Heart left ventricle (tissue), 16 donors: ENCODE results near the gene DUOXA1. TPM values are rescaled to one million over a fixed set of nuclear protein-coding genes. Genes with fewer than 3 reads are reported as not detected.
A peak's percentile ranks its signal among the peaks of the same experiment; 100 is the strongest.

Experiments
- ATAC-seq, 4 donors: fragments of 200-7000 bp; cut with Tn5 transposase; one replicate each; pipeline ENCODE4 v1.9.1; 2020 to 2022; ENCODE audit warnings: moderate library complexity in 4 of 4, mild to moderate bottlenecking in 3 of 4, moderate number of reproducible peaks in 1 of 4
- DNase-seq, 5 donors: peaks; one replicate each; pipeline ENCODE4 v3.0.0-alpha.2; 2020
- H3K27ac ChIP-seq, 12 donors: fragments of 200-600 bp; sonication (generic) in 4 of 12; one replicate each; pipeline versions ENCODE4 v1.5.0 to v1.8.0; 2016 to 2022; ENCODE audit warnings: mild to moderate bottlenecking in 2 of 12
- H3K27me3 ChIP-seq, 9 donors: fragments of 200-600 bp; sonication (generic) in 2 of 9; one replicate each; pipeline versions ENCODE4 v1.5.1 to v1.8.0; 2016 to 2022; ENCODE audit warnings: mild to moderate bottlenecking in 3 of 9
- H3K36me3 ChIP-seq, 9 donors: fragments of 200-600 bp; sonication (generic) in 2 of 9; one replicate each; pipeline versions ENCODE4 v1.5.0 to v1.8.0; 2018 to 2022; ENCODE audit warnings: mild to moderate bottlenecking in 2 of 9
- H3K4me1 ChIP-seq, 12 donors: fragments of 200-600 bp; sonication (generic) in 4 of 12; one replicate each; pipeline versions ENCODE4 v1.5.0 to v1.8.0; 2016 to 2022; ENCODE audit warnings: mild to moderate bottlenecking in 3 of 12
- H3K4me3 ChIP-seq, 12 donors: fragments of 200-600 bp; sonication (generic) in 4 of 12; one replicate each; pipeline versions ENCODE4 v1.5.0 to v1.8.0; 2017 to 2022; ENCODE audit warnings: mild to moderate bottlenecking in 9 of 12, moderate library complexity in 4 of 12
- H3K9me3 ChIP-seq, 12 donors: fragments of 200-600 bp; sonication (generic) in 4 of 12; one replicate each; pipeline versions ENCODE4 v1.5.0 to v1.8.0; 2016 to 2022; ENCODE audit warnings: mild to moderate bottlenecking in 1 of 12
- CTCF ChIP-seq, 12 donors: fragments of 200-600 bp; sonication (generic) in 4 of 12; IDR thresholded peaks; one replicate each; pipeline versions ENCODE4 v1.5.0 to v1.8.0; 2018 to 2022; ENCODE audit warnings: antibody characterized with exemption in 12 of 12, mild to moderate bottlenecking in 5 of 12
- POLR2A ChIP-seq, 2 donors: fragments of 450-650 bp; IDR thresholded peaks; one replicate each; pipeline ENCODE4 v1.6.1; 2017; ENCODE audit warnings: antibody characterized with exemption in 2 of 2, mild to moderate bottlenecking in 2 of 2, moderate library complexity in 2 of 2
- WGBS, 4 donors: extraction: QIAGEN DNeasy Blood & Tissue Kit in 2 of 4; methylation state at CpG; one replicate each; pipeline versions ENCODE4 v1.1.5 to v1.1.7; 2013 to 2018; 5-methylcytosine and 5-hydroxymethylcytosine counted together
- intact Hi-C, 10 donors: fragments of 100-400 bp; cut with DNase I; formaldehyde crosslinking; loops; one replicate each; pipeline versions ENCODE4 v1.11.1 to v1.14.2; 2022
- polyA plus RNA-seq, 2 donors: library from polyadenylated mRNA; stranded (reverse); fragments of 200-250 nt; gene quantifications; one replicate each; pipeline ENCODE4 v1.2.3, GENCODE V29; 2013
- total RNA-seq, 9 donors: library from RNA; depleted of rRNA in 2 of 9; stranded (reverse); fragments of >200 nt in 2 of 9; fragmentation: NEBNext Ultra II Directional in 3 of 9; extraction: Animal tissue kit (Norgen Biotek cat#: 25700) in 3 of 9; gene quantifications; one replicate each; pipeline versions ENCODE4 v1.1.0 to v1.2.4, GENCODE V29; 2016 to 2023
- donor health status: ischemic (EF 13 %, LVEDD 7.1; RV severe dilation, severe dysfunction).
- donor health status: healthy with polysubstance abuse.
- donor health status: DM: no; HTN: yes; CAD: no.
- donor health status: DM: no; HTN: no; CAD: no.
- donor health status: ischemic (EF 25% LVEDD 6.9; RV normal size, moderate dysfunction).
- donor health status: ischemic (EF 25% LVEDD 5.7; RV mildly dilated, moderate dysfunction).
- donor health status: healthy.
- donor health status: DM: yes; HTN: yes; CAD: no.
- donor health status: ischemic (EF 35%, LVEDD 5.7; RV mildly dilated, moderate dysfunction).
- donor health status: nonischemic (EF 11% LVEDD 7.7; RV severe dilation, severe dysfunction).
- donor health status: DM: yes; HTN: yes; CAD: no.
- donor health status: PGD.
- donor health status: ischemic (EF 29% LVEDD 5.4; RV normal size, mild dysfunction).
- donor health status: nonischemic (EF 23%, LVEDD 6.1; RV moderate dilation, normal function).

Gene DUOXA1
- total and polyA plus RNA-seq, 11 donors = 0.11 to 1.3 (median 0.31) TPM; not detected in 3

- 92 to 97% (median 95%) methylated on average over 4 to 12 of the region's 12 CpGs for WGBS, 4 donors
- no peak for TF ChIP-seq POLR2A (IDR thresholded peaks at IDR 0.05)
These were observed 42.2 kb upstream of the DUOXA1 start for GRCh38 chr15:45171912-45172311.

GRCh38 chr15:45169608-45170480 is 40.2 kb upstream of the DUOXA1 start:
- ATAC-seq = no peak
- H3K27me3 ChIP-seq = no peaks in the 10 kb centered on the region
- peaks cover 0 to 10% (median 0%) of the 10 kb centered on the region in 9 donors for H3K36me3 ChIP-seq
- TF ChIP-seq POLR2A (IDR thresholded peaks at IDR 0.05) = no peak
- TF ChIP-seq CTCF (IDR thresholded peaks at IDR 0.05) = no peak
- 72 to 81% (median 76%) methylated on average over 4 of the region's 4 CpGs for WGBS, 4 donors
- H3K27ac ChIP-seq = peak overlapping the region in 3 of 12 donors; percentile 9 to 97 (median 42)
- DNase-seq = no peak
- H3K4me3 ChIP-seq = no peak overlapping the region
- peaks cover 0 to 23% (median 8%) of the 10 kb centered on the region in 12 donors for H3K4me1 ChIP-seq
- no peaks in the 10 kb centered on the region for H3K9me3 ChIP-seq
- intact Hi-C loops = loop anchor here in 6 of 10 donors (5.0 to 10.0 kb wide), 5 partner anchors 32 to 445 kb away; a partner anchor contains a TSS

More at GRCh38 chr15:45171912-45172311, 42.2 kb upstream of the DUOXA1 start:
- Histone ChIP-seq H3K27me3 (no peaks in the 10 kb centered on the region), H3K36me3 (peaks cover 0 to 18% (median 0%) of the 10 kb centered on the region in 9 donors), H3K9me3 (no peaks in the 10 kb centered on the region), H3K4me3 (no peak overlapping the region), H3K4me1 (peaks cover 0 to 11% (median 0%) of the 10 kb centered on the region in 12 donors), H3K27ac (no peak overlapping the region)
- no peak for ATAC-seq
- no peak for DNase-seq
- intact Hi-C loops = loop anchor here in 1 of 10 donors (10.0 kb wide), 1 partner anchor 233 kb away; a partner anchor contains a TSS

- Histone ChIP-seq H3K27me3 (no peaks in the 10 kb centered on the region), H3K4me3 (no peak overlapping the region), H3K4me1 (peaks cover 0 to 23% (median 8%) of the 10 kb centered on the region in 12 donors), H3K27ac (peak overlapping the region in 4 of 12 donors; percentile 4 to 97 (median 26)), H3K36me3 (peaks cover 0 to 6% (median 0%) of the 10 kb centered on the region in 9 donors), H3K9me3 (no peaks in the 10 kb centered on the region)
- DNase-seq (no peak), ATAC-seq (no peak)
- TF ChIP-seq POLR2A (IDR thresholded peaks at IDR 0.05) = no peak
- TF ChIP-seq CTCF (IDR thresholded peaks at IDR 0.05) = no peak
- 81 to 87% (median 87%) methylated on average over 9 of the region's 9 CpGs for WGBS, 4 donors
- intact Hi-C loops = loop anchor here in 5 of 10 donors (5.0 to 10.0 kb wide), 4 partner anchors 33 to 446 kb away; a partner anchor contains a TSS
These were observed 39.3 kb upstream of the DUOXA1 start for GRCh38 chr15:45168751-45169551.

GRCh38 chr15:45168286-45168685 is 38.6 kb upstream of the DUOXA1 start:
- no peaks in the 10 kb centered on the region for H3K27me3 ChIP-seq
- H3K4me3 ChIP-seq = no peak overlapping the region
- intact Hi-C loops = loop anchor here in 5 of 10 donors (5.0 to 10.0 kb wide), 4 partner anchors 34 to 447 kb away; a partner anchor contains a TSS
- no peaks in the 10 kb centered on the region for H3K9me3 ChIP-seq
- no peak for TF ChIP-seq CTCF (IDR thresholded peaks at IDR 0.05)
- TF ChIP-seq POLR2A (IDR thresholded peaks at IDR 0.05) = no peak
- ATAC-seq (no peak), DNase-seq (no peak)
- H3K4me1 ChIP-seq = peaks cover 0 to 23% (median 8%) of the 10 kb centered on the region in 12 donors
- peak overlapping the region in 3 of 12 donors; percentile 94 to 98 (median 97) for H3K27ac ChIP-seq
- WGBS, 4 donors = 97 to 100% (median 99%) methylated on average over 2 to 4 of the region's 4 CpGs
- peaks cover 0 to 6% (median 0%) of the 10 kb centered on the region in 9 donors for H3K36me3 ChIP-seq
